ENCODE results near the gene LYVE1.
A peak's percentile ranks its signal among the peaks of the same experiment; 100 is the strongest.
"Not testable (repeated sequence)": the region's sequence is repeated elsewhere in the genome, so short reads cannot be mapped to it uniquely, and the experiment has no call there.

The LYVE1 gene

GRCh38 chr11:10568486-10568941, at the start of gene LYVE1:
LYVE1 (minus strand) TSS chr11:10568665; CDS start chr11:10568532, 133 bp downstream.
- no peak for DNase-seq

GRCh38 chr11:10617551-10617950, 49.1 kb upstream of the LYVE1 start:
- no peak for DNase-seq

GRCh38 chr11:10611979-10612862, 43.8 kb upstream of the LYVE1 start:
- DNase-seq: no peak

- DNase-seq: no peak
Observed at GRCh38 chr11:10609636-10610035, 41.2 kb upstream of the LYVE1 start.

- DNase-seq: no peak
Observed at GRCh38 chr11:10608584-10608983, 40.1 kb upstream of the LYVE1 start.

- no peak for DNase-seq
Observed at GRCh38 chr11:10607462-10608132, 39.1 kb upstream of the LYVE1 start.

GRCh38 chr11:10606536-10607208, 38.2 kb upstream of the LYVE1 start:
- DNase-seq: no peak

GRCh38 chr11:10605941-10606381, 37.5 kb upstream of the LYVE1 start:
- DNase-seq: peak; percentile 84

GRCh38 chr11:10604798-10605197, 36.3 kb upstream of the LYVE1 start:
- no peak for DNase-seq

- no peak for DNase-seq
Observed at GRCh38 chr11:10604340-10604748, 35.9 kb upstream of the LYVE1 start.

GRCh38 chr11:10603721-10604297, 35.3 kb upstream of the LYVE1 start:
- DNase-seq: no peak

GRCh38 chr11:10602945-10603344, 34.5 kb upstream of the LYVE1 start:
- no peak for DNase-seq

- no peak for DNase-seq
Observed at GRCh38 chr11:10602366-10602765, 33.9 kb upstream of the LYVE1 start.

GRCh38 chr11:10601837-10602236, 33.4 kb upstream of the LYVE1 start:
- no peak for DNase-seq

GRCh38 chr11:10600570-10601248, 32.2 kb upstream of the LYVE1 start:
- DNase-seq: no peak

GRCh38 chr11:10599388-10600175, 31.1 kb upstream of the LYVE1 start:
- no peak for DNase-seq

GRCh38 chr11:10598816-10599215, 30.4 kb upstream of the LYVE1 start:
- DNase-seq: peak; percentile 16

- peak; percentile 75 for DNase-seq
Observed at GRCh38 chr11:10597877-10598351, 29.4 kb upstream of the LYVE1 start.

- not testable (repeated sequence) for DNase-seq
Observed at GRCh38 chr11:10595840-10596239, 27.4 kb upstream of the LYVE1 start.

GRCh38 chr11:10594407-10594806, 25.9 kb upstream of the LYVE1 start:
- peak; percentile 69 for DNase-seq

- DNase-seq: no peak
Observed at GRCh38 chr11:10592331-10592730, 23.9 kb upstream of the LYVE1 start.

Data from RPMI8226 (cell line).